Measurements from ENCODE around the gene CDC42BPB.

The CDC42BPB gene

DNA sequence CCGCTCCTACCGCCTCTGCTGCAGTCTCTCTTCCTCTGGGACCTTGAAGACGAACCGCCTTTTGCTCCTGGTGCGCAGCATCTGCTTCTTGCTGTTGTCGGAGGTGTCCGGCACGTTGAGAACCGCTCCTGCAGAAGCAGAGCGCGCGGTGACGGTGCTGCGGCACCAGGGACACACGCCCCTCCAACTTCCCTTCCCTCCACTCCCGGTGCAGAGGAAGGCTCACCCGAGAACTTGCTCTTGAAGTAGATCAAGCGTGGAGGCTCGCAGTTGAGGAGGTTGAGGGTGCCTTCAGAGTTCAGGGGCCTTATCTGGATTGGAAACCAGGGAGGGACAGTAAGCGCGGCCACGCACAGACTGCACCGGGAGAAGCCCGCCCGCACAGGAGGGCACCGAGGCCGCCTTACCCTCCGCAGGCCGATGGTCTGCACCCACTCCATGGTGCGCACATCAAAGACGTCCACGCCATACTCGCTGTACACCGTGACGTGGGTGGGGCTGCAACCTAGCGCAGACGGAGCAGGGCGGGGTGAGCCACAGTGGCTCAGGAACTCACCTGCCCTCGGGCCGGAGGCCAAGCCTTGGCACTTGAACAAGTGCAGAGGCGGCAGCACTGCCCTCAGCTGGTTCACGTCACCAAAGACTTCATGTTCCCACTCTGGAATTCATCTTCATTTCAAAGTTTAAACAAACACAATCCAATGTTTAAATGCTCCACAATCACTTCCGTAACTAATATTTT, 117.4 kb downstream of the CDC42BPB start:
- TF ChIP-seq, protein P1, sequence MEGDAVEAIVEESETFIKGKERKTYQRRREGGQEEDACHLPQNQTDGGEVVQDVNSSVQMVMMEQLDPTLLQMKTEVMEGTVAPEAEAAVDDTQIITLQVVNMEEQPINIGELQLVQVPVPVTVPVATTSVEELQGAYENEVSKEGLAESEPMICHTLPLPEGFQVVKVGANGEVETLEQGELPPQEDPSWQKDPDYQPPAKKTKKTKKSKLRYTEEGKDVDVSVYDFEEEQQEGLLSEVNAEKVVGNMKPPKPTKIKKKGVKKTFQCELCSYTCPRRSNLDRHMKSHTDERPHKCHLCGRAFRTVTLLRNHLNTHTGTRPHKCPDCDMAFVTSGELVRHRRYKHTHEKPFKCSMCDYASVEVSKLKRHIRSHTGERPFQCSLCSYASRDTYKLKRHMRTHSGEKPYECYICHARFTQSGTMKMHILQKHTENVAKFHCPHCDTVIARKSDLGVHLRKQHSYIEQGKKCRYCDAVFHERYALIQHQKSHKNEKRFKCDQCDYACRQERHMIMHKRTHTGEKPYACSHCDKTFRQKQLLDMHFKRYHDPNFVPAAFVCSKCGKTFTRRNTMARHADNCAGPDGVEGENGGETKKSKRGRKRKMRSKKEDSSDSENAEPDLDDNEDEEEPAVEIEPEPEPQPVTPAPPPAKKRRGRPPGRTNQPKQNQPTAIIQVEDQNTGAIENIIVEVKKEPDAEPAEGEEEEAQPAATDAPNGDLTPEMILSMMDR (IDR thresholded peaks at IDR 0.05; ENCODE audit: borderline replicate concordance, extremely low read depth, low read length, poor library complexity, severe bottlenecking): no peak
- TF ChIP-seq EZH2 (IDR thresholded peaks at IDR 0.05; ENCODE audit: borderline replicate concordance, low read depth, low read length, severe bottlenecking): no peak
- Histone ChIP-seq H3K4me3 (ENCODE audit: low read depth in 1 of 2, low read length in 2 of 2) (no peak overlapping the region), H3K79me2 (ENCODE audit: insufficient read depth, low read length) (no peaks in the 10 kb centered on the region), H3K9ac (ENCODE audit: low read depth, low read length) (no peak overlapping the region), H3K9me3 (ENCODE audit: insufficient read depth, low read length, severe bottlenecking) (no peaks in the 10 kb centered on the region), H2AFZ (ENCODE audit: low read depth, low read length) (no peak overlapping the region), H3K4me1 (ENCODE audit: insufficient read depth, low read length) (no peaks in the 10 kb centered on the region), H4K20me1 (ENCODE audit: insufficient read depth, low read length) (no peaks in the 10 kb centered on the region; the same call in 1 of the 2 replicates), H3K27me3 (ENCODE audit: insufficient read depth, low read length, poor library complexity) (no peaks in the 10 kb centered on the region), H3K36me3 (ENCODE audit: insufficient read depth, low read length) (no peaks in the 10 kb centered on the region), H3K4me2 (ENCODE audit: insufficient read depth, low read length) (no peak overlapping the region), H3K27ac (ENCODE audit: low read length) (no peak overlapping the region)
- no peak for DNase-seq
- no peak for ATAC-seq (ENCODE audit: insufficient read depth, low read depth)

DNA sequence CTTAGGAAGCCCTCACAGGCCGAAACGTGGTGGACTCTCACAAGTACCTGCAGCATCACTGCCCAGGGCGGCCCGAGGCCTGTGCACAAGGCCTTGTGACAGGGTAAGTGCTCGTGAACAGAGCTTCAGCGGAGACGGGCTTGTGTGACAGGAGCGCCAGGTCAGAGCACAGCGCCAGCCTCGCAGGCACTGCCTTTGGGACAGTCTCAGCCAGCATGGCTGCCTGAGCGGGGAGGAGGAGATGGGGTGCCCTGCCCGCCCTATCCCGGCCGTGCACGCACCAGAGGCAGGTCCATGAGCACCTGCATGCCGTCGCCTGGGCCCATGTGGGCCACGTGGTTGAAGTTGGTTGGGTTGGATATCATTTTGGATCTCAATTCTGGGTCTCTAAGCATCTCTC, 118.0 kb downstream of the CDC42BPB start:
- DNase-seq: no peak

DNA sequence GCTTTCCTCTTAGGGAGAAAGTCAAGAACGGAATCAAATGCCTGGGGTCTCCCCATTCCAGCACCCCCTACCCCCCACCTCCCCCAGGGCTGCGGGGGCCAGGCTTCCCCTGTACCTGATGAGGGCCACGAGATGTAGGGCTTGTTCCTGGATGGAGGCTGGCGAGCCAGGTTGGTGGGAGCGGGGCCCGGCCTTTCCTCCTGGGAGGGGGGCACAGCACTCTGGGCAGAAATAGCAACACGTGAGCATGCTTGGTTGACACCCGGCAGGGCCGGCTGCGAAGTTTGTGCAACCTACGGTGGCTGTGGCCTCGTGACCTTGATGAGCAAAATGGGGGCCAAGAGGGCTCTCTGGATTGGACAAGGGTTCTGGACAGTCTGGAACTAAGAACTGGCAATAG, 119.2 kb downstream of the CDC42BPB start:
- Histone ChIP-seq H3K27ac (ENCODE audit: low read length) (no peak overlapping the region), H3K36me3 (ENCODE audit: insufficient read depth, low read length) (no peaks in the 10 kb centered on the region), H3K4me1 (ENCODE audit: insufficient read depth, low read length) (no peaks in the 10 kb centered on the region), H3K79me2 (ENCODE audit: insufficient read depth, low read length) (no peaks in the 10 kb centered on the region), H3K4me2 (ENCODE audit: insufficient read depth, low read length) (no peak overlapping the region), H3K4me3 (ENCODE audit: low read depth in 1 of 2, low read length in 2 of 2) (no peak overlapping the region), H4K20me1 (ENCODE audit: insufficient read depth, low read length) (no peaks in the 10 kb centered on the region; the same call in 1 of the 2 replicates), H3K9ac (ENCODE audit: low read depth, low read length) (no peak overlapping the region), H2AFZ (ENCODE audit: low read depth, low read length) (no peak overlapping the region), H3K9me3 (ENCODE audit: insufficient read depth, low read length, severe bottlenecking) (no peaks in the 10 kb centered on the region), H3K27me3 (ENCODE audit: insufficient read depth, low read length, poor library complexity) (no peaks in the 10 kb centered on the region)
- TF ChIP-seq, protein P1 (IDR thresholded peaks at IDR 0.05; ENCODE audit: borderline replicate concordance, extremely low read depth, low read length, poor library complexity, severe bottlenecking): no peak
- TF ChIP-seq EZH2 (IDR thresholded peaks at IDR 0.05; ENCODE audit: borderline replicate concordance, low read depth, low read length, severe bottlenecking): no peak
- ATAC-seq (ENCODE audit: insufficient read depth, low read depth) (no peak), DNase-seq (no peak)

More for the DNA sequence above, 118.0 kb downstream of the CDC42BPB start:
- TF ChIP-seq EZH2 (IDR thresholded peaks at IDR 0.05; ENCODE audit: borderline replicate concordance, low read depth, low read length, severe bottlenecking): no peak
- TF ChIP-seq, protein P1 (IDR thresholded peaks at IDR 0.05; ENCODE audit: borderline replicate concordance, extremely low read depth, low read length, poor library complexity, severe bottlenecking): no peak
- Histone ChIP-seq H3K9me3 (ENCODE audit: insufficient read depth, low read length, severe bottlenecking) (no peaks in the 10 kb centered on the region), H3K79me2 (ENCODE audit: insufficient read depth, low read length) (no peaks in the 10 kb centered on the region), H3K36me3 (ENCODE audit: insufficient read depth, low read length) (no peaks in the 10 kb centered on the region), H4K20me1 (ENCODE audit: insufficient read depth, low read length) (no peaks in the 10 kb centered on the region; the same call in 1 of the 2 replicates), H3K4me3 (ENCODE audit: low read depth in 1 of 2, low read length in 2 of 2) (no peak overlapping the region), H2AFZ (ENCODE audit: low read depth, low read length) (no peak overlapping the region), H3K27ac (ENCODE audit: low read length) (no peak overlapping the region), H3K4me1 (ENCODE audit: insufficient read depth, low read length) (no peaks in the 10 kb centered on the region), H3K9ac (ENCODE audit: low read depth, low read length) (no peak overlapping the region), H3K4me2 (ENCODE audit: insufficient read depth, low read length) (no peak overlapping the region), H3K27me3 (ENCODE audit: insufficient read depth, low read length, poor library complexity) (no peaks in the 10 kb centered on the region)
- no peak for ATAC-seq (ENCODE audit: insufficient read depth, low read depth)

Measured in DND-41 (cell line).